ENCODE measurements around the gene PRPH2.

The PRPH2 gene

GRCh38 chr6:42722497-42722896 is at the start of gene PRPH2:
PRPH2 (minus strand) TSS chr6:42722597; CDS start chr6:42722334, 263 bp downstream.
- DNase-seq = no peak

GRCh38 chr6:42771741-42772100 is 49.3 kb upstream of the PRPH2 start:
- no peak for DNase-seq

- DNase-seq = no peak
Measured at GRCh38 chr6:42769836-42770235, 47.4 kb upstream of the PRPH2 start.

- no peak for DNase-seq
Measured at GRCh38 chr6:42769051-42769450, 46.7 kb upstream of the PRPH2 start.

GRCh38 chr6:42766163-42766670 is 43.8 kb upstream of the PRPH2 start:
- DNase-seq = no peak

GRCh38 chr6:42764911-42765648 is 42.7 kb upstream of the PRPH2 start:
- no peak for DNase-seq

GRCh38 chr6:42762950-42763349 is 40.6 kb upstream of the PRPH2 start:
- no peak for DNase-seq

- no peak for DNase-seq
Measured at GRCh38 chr6:42762426-42762859, 40.0 kb upstream of the PRPH2 start.

- no peak for DNase-seq
Measured at GRCh38 chr6:42761287-42762067, 39.1 kb upstream of the PRPH2 start.

GRCh38 chr6:42758756-42759430 is 36.5 kb upstream of the PRPH2 start:
- no peak for DNase-seq

- DNase-seq = no peak
Measured at GRCh38 chr6:42756722-42757121, 34.3 kb upstream of the PRPH2 start.

- DNase-seq = no peak
Measured at GRCh38 chr6:42754759-42755158, 32.4 kb upstream of the PRPH2 start.

GRCh38 chr6:42751055-42751454 is 28.7 kb upstream of the PRPH2 start:
- no peak for DNase-seq

GRCh38 chr6:42748203-42748898 is 26.0 kb upstream of the PRPH2 start:
- no peak for DNase-seq

- DNase-seq = peak; percentile 70 to 76
Measured at GRCh38 chr6:42746463-42747391, 24.3 kb upstream of the PRPH2 start.

- DNase-seq = peak; percentile 98 to 99
Measured at GRCh38 chr6:42745640-42746462, 23.5 kb upstream of the PRPH2 start, which contains the start of gene TBCC. TBCC (minus strand) TSS chr6:42746103; CDS start chr6:42746073, 30 bp downstream.

- DNase-seq = no peak
Measured at GRCh38 chr6:42745083-42745639, 22.8 kb upstream of the PRPH2 start.

GRCh38 chr6:42744351-42744893 is 22.0 kb upstream of the PRPH2 start:
- no peak for DNase-seq

GRCh38 chr6:42742116-42742894 is 19.9 kb upstream of the PRPH2 start:
- no peak for DNase-seq
